ENCODE data around the gene FAM174C. TPM values are rescaled to one million over a fixed set of nuclear protein-coding genes. Genes with fewer than 3 reads are reported as not detected.

FAM174C gene
- 22.0 and 46.3 TPM in 2 replicates for total RNA-seq

DNA sequence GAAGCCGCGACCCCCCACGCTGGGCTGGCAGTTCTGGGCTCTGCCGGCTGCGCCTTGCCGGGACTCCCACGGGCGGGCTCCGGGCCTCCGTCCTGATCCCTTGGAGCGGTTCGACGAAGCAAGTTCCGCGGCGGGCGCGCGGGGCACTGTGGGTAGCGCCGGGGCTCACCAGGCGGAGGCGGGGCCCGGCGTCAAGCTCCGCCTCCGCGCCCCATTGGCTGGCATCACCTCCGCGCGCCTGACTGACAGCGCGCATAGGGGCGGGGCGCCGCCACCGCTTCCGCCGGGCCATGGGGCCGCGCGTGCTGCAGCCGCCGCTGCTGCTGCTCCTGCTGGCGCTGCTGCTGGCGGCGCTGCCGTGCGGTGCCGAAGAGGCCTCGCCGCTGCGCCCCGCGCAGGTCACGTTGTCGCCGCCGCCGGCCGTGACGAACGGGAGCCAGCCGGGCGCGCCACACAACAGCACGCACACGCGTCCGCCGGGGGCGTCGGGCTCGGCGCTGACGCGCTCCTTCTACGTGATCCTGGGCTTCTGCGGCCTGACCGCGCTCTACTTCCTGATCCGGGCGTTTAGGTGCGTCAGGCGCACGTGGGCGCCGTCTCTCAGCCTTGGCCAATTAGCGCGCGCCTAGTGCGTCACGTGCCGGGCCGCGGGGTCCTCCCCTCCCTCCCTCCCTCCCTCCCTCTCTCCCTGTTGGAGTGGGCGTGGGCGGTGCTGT, at the start of gene FAM174C:
Gene FAM174C, plus strand, starts transcription at position 271 of the 716 bp plus-strand sequence. Its CDS starts 20 bp downstream, at position 291.

DNA sequence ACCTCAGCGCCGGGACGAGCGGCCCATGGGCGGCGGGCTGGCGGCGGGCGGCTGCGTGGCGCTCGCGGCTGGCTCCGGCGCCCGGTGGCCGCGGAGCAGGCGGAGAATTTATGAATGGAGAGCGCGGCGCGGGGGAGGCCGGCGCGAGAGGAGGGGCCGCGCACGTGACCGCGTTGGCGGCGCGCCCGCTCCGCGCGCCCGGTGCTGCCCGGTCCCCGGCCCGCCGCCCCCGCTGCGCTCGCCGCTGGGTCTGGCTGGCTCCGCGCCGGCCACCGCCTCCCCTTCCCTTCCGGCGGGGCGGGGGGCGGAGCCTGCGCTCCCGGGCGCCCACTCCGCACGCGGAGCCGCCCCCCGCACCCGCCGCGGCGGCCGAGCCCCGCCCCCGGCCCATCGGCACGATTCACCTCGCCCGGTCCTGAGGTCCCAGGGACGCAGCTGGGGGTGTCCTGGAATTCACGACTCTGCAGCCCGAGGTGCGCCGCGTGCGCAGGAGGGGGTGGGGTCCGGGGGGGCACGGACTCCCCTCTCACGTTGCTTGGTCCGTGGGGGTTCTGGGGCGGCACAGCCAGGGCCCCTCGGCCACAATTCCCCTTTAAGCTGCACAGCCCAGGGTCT, 37.5 kb upstream of the FAM174C start, which contains the start of gene CBARP:
Gene CBARP, minus strand, starts transcription at position 252 of the 615 bp plus-strand sequence. CDS start 1,905 bp downstream, outside the sequence.

DNA sequence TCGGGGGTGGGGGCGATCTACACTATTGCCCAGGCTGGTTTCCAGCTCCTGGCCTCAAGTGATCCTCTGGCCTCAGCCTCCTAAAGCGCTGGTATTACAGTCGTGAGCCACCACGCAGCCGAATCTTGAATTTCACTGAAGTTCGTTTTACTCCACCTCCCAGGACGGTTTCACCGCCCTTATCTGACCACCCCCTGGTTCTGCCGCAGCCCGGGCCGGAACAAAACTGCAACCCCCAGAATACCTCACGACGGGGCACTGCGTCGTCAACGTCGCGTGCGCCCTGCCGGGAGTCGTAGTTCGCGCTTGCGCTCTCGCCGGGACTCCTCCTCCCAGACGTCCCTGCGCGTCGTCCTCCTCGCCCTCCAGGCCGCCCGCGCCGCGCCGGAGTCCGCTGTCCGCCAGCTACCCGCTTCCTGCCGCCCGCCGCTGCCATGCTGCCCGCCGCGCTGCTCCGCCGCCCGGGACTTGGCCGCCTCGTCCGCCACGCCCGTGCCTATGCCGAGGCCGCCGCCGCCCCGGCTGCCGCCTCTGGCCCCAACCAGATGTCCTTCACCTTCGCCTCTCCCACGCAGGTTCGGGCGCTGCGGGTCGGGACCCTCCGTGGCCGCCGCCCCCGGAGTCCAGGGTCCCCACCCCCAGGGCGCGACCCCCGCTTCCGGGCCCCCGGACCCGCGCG, 33.8 kb upstream of the FAM174C start, which contains the start of gene ATP5F1D:
Gene ATP5F1D, plus strand, starts transcription at position 335 of the 679 bp plus-strand sequence. Its CDS starts 100 bp downstream, at position 435.

DNA sequence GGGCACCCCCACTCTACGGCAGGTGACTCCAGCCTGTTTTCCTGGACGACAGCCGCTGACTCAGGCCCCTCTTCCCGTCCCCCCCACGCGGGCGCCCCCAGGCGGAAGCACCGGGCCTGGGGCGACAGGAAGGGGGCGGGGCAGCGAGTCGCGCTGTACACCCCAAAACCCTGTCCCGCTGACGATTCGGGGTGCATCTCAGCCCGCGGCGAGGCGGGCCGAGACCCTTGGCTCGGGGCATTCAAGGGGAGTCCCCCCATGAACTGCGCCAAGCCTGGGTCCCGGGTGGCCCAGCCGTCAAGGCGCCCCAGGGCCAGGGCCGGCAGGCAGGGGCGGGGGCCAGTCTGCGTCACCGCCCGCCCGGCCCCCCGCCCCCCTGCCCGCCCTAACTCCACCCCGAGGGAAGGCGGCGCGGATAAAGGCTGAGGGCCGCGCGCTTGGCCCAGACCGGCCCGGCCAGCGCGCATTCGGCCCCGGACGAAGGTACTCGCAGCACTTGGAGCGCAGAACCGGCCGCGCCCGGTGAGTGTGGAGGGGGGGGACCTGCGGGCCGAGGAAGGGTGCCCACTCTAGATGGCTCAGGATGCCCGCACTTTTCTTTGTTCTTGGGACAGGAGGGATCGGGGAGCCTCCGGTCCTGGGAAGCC, 27.1 kb upstream of the FAM174C start, which contains the start of gene MIDN:
Gene MIDN, plus strand, starts transcription at position 445 of the 647 bp plus-strand sequence. CDS start 1,714 bp downstream, outside the sequence.

DNA sequence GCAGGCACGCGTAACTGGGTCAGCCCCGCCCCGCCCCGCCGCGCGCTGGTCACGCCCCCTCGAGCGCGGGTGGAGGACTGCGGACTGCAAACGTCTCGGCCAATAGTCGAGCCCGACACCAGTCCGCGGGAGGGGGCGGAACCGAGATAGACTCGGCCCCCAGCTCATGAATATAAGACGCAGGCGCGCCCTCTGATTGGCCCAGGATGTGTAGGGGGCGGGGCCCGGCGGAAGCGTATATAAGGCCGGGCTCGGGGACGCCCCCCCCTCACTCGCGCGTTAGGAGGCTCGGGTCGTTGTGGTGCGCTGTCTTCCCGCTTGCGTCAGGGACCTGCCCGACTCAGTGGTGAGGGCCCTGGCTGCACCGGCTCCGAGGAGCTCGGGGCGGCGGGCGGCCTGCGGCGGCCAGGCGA, 6.3 kb upstream of the FAM174C start, which contains the start of gene CIRBP:
Gene CIRBP, plus strand, starts transcription at position 268 of the 413 bp plus-strand sequence. CDS start 1,602 bp downstream, outside the sequence.

DNA sequence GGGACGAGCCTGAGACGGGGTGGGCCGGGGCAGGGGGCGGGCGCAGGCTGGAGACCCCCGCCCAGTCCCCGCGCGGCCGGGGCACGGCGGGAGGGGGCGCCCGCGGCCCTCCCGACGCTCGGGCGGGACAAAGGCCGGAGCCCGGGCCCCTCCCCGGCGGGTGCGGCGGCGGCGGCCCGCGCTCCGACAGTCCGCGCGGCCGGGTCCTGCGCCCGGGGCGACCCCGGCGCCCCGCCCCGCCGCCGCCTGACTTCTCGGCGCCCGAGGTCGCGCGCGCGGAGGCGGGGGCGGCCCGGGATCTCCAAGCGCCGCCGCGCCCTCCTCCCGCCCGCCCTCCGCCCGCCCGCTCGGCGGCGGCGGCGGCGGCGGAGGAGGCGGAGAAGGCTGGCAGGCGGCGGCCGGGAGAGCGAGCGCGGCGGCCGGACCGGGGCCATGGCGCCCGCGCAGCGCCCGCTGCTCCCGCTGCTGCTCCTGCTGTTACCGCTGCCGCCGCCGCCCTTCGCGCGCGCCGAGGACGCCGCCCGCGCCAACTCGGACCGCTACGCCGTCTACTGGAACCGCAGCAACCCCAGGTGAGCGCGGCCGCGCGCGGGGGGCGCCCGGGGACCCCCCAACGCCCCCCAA, 10.5 kb downstream of the FAM174C start, which contains the start of gene EFNA2:
Gene EFNA2, plus strand, starts transcription at position 137 of the 624 bp plus-strand sequence. Its CDS starts 296 bp downstream, at position 433.

Other genes with a start within 250 kb of the FAM174C start
- gene CNN2, start 248.9 kb upstream of the FAM174C start, total RNA-seq: 33.0 and 118 TPM in 2 replicates
- 13.0 and 14.0 TPM in 2 replicates for gene ABCA7, start 235.4 kb upstream of the FAM174C start, total RNA-seq
- 1.2 and 8.4 TPM in 2 replicates for gene ARHGAP45, start 208.4 kb upstream of the FAM174C start, total RNA-seq
- 55.0 and 196 TPM in 2 replicates for gene POLR2E, start 180.2 kb upstream of the FAM174C start, total RNA-seq
- 203 and 236 TPM in 2 replicates for gene GPX4, start 171.5 kb upstream of the FAM174C start, total RNA-seq
- 42.0 and 42.2 TPM in 2 replicates for gene SBNO2, start 101.3 kb upstream of the FAM174C start, total RNA-seq
- 61.2 and 76.1 TPM in 2 replicates for gene STK11, start 69.8 kb upstream of the FAM174C start, total RNA-seq
- gene CBARP, start 37.5 kb upstream of the FAM174C start, total RNA-seq: 1.6 and 3.5 TPM in 2 replicates
- gene ATP5F1D, start 33.8 kb upstream of the FAM174C start, total RNA-seq: 22.0 and 23.4 TPM in 2 replicates
- 22.0 and 27.9 TPM in 2 replicates for gene MIDN, start 26.9 kb upstream of the FAM174C start, total RNA-seq
- gene CIRBP, start 6.2 kb upstream of the FAM174C start, total RNA-seq: 223 and 337 TPM in 2 replicates
- 0.39 TPM in 1 of 2 replicates, not detected in the other for gene EFNA2, start 10.3 kb downstream of the FAM174C start, total RNA-seq
- gene NDUFS7, start 108.4 kb downstream of the FAM174C start, total RNA-seq: 34.9 and 91.4 TPM in 2 replicates
- 13.3 and 15.5 TPM in 2 replicates for gene GAMT, start 126.0 kb downstream of the FAM174C start, total RNA-seq
- gene DAZAP1, start 132.1 kb downstream of the FAM174C start, total RNA-seq: 27.1 and 58.3 TPM in 2 replicates
- 534 and 674 TPM in 2 replicates for gene RPS15, start 162.9 kb downstream of the FAM174C start, total RNA-seq
- gene APC2, start 174.6 kb downstream of the FAM174C start, total RNA-seq: 0.22 and 0.39 TPM in 2 replicates
- 30.1 and 36.9 TPM in 2 replicates for gene C19orf25, start 203.7 kb downstream of the FAM174C start, total RNA-seq
- 2.5 and 3.1 TPM in 2 replicates for gene PCSK4, start 214.8 kb downstream of the FAM174C start, total RNA-seq
- 5.1 and 7.9 TPM in 2 replicates for gene REEP6, start 215.7 kb downstream of the FAM174C start, total RNA-seq
- gene ADAMTSL5, start 237.5 kb downstream of the FAM174C start, total RNA-seq: 40.8 and 55.7 TPM in 2 replicates
- gene PLK5, start 248.5 kb downstream of the FAM174C start, total RNA-seq: not detected in 2 replicates